Esophagus squamous epithelium (tissue), 4 donors: ENCODE data around the gene UROS.

Source experiments
- CTCF ChIP-seq, 6 experiments: fragments of 450-650 bp in 4 of 6; fragments of 200-600 bp in 2 of 6; sonication (generic) in 2 of 6; IDR thresholded peaks; one replicate each; pipeline ENCODE4 v1.5.1; 2016 to 2019; ENCODE audit warnings: antibody characterized with exemption in 6 of 6, mild to moderate bottlenecking in 4 of 6, moderate library complexity in 4 of 6
- POLR2A ChIP-seq, 4 donors: fragments of 450-650 bp; IDR thresholded peaks; one replicate each; pipeline ENCODE4 v1.6.1; 2017; ENCODE audit warnings: antibody characterized with exemption in 4 of 4, mild to moderate bottlenecking in 4 of 4, moderate library complexity in 3 of 4

GRCh38 chr10:125844751-125845221, 21.7 kb upstream of the UROS start:
- TF ChIP-seq CTCF (IDR thresholded peaks at IDR 0.05) (no peak), POLR2A (IDR thresholded peaks at IDR 0.05) (no peak)
